Endothelial cell of umbilical vein (primary cell): ENCODE data around the gene KRT33A.

Experiments
- EZH2 ChIP-seq: IDR thresholded peaks from 2 replicates; pipeline ENCODE4 v1.6.1; 2012; ENCODE audit warnings: borderline replicate concordance, low read depth, mild to moderate bottlenecking, moderate library complexity, low read length, inconsistent platforms; ENCODE audit not compliant: severe bottlenecking
- POLR2A ChIP-seq: IDR thresholded peaks from 2 replicates; pipeline ENCODE4 v1.6.1; 2012; ENCODE audit warnings: low read depth, mild to moderate bottlenecking, control low read depth, low read length
- POLR2AphosphoS5 ChIP-seq: IDR thresholded peaks from 2 replicates; pipeline ENCODE4 v1.6.1; 2012; ENCODE audit warnings: low read depth, mild to moderate bottlenecking, control low read depth, low read length, moderate library complexity; ENCODE audit not compliant: insufficient read depth
- TF ChIP-seq, protein P1 (sequence below), 2 donors: IDR thresholded peaks; 1 replicate in 1 of 2; 2 replicates in 1 of 2; pipeline ENCODE4 v1.5.1; 2011; ENCODE audit warnings: low read length in 2 of 2, mild to moderate bottlenecking in 2 of 2, moderate library complexity in 2 of 2, control low read depth in 1 of 2, inconsistent platforms in 1 of 2, low read depth in 1 of 2; ENCODE audit not compliant: insufficient read depth in 1 of 2; ENCODE audit errors: extremely low read depth in 1 of 2

DNA sequence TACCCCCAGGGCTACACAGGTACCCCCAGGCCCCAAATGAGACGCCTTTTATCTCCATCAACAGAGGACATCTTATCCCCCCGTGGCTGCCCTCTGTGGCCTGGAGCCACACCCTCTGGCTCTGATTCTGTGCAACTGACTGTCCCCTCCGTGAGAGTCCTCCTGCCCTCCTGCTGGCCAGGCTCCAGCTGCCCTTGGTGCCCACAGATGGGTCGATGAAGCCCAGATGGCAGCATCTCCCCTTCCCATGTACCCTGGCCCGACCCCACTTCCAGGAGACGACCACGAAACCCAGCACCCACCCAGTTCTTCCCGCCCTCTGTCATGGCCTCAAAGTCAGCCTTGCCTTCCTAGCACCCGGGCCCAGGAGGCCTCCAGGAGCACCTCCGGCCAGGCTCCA is 25.5 kb downstream of the KRT33A start:
- TF ChIP-seq, protein P1, sequence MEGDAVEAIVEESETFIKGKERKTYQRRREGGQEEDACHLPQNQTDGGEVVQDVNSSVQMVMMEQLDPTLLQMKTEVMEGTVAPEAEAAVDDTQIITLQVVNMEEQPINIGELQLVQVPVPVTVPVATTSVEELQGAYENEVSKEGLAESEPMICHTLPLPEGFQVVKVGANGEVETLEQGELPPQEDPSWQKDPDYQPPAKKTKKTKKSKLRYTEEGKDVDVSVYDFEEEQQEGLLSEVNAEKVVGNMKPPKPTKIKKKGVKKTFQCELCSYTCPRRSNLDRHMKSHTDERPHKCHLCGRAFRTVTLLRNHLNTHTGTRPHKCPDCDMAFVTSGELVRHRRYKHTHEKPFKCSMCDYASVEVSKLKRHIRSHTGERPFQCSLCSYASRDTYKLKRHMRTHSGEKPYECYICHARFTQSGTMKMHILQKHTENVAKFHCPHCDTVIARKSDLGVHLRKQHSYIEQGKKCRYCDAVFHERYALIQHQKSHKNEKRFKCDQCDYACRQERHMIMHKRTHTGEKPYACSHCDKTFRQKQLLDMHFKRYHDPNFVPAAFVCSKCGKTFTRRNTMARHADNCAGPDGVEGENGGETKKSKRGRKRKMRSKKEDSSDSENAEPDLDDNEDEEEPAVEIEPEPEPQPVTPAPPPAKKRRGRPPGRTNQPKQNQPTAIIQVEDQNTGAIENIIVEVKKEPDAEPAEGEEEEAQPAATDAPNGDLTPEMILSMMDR (IDR thresholded peaks at IDR 0.05; ENCODE audit: extremely low read depth in 1 of 2, insufficient read depth in 1 of 2, low read depth in 1 of 2, low read length in 2 of 2): no peak
- TF ChIP-seq EZH2 (no peak), POLR2AphosphoS5 (no peak), POLR2A (no peak)
